ENCODE results near the gene SEC11A.
"Not testable (repeated sequence)": the region's sequence is repeated elsewhere in the genome, so short reads cannot be mapped to it uniquely, and the experiment has no call there.

SEC11A gene

GRCh38 chr15:84703808-84704207, 12.1 kb downstream of the SEC11A start:
- Histone ChIP-seq H3K36me3 (ENCODE audit: control insufficient read depth, insufficient read depth, low read length) (peaks cover 32% of the 10 kb centered on the region), H3K9me3 (ENCODE audit: control insufficient read depth, low read length) (no peaks in the 10 kb centered on the region), H3K4me1 (ENCODE audit: control insufficient read depth, insufficient read depth, low read length, poor library complexity, severe bottlenecking) (peaks cover 5% of the 10 kb centered on the region), H3K4me3 (ENCODE audit: extremely low read depth, insufficient read depth, low read length, poor library complexity, severe bottlenecking) (no peak overlapping the region), H3K27ac (ENCODE audit: low read depth, low read length, severe bottlenecking) (no peak overlapping the region)
- WGBS, 2 experiments (ENCODE audit: insufficient coverage in 2 of 2), result 94 to 96% methylated on average over 4 to 5 of the region's 5 CpGs

- H3K4me1 ChIP-seq (ENCODE audit: control insufficient read depth, insufficient read depth, low read length, poor library complexity, severe bottlenecking), result peaks cover 5% of the 10 kb centered on the region
- 94 to 100% methylated on average over 2 to 4 of the region's 4 CpGs for WGBS, 2 experiments (ENCODE audit: insufficient coverage in 2 of 2)
- peaks cover 31% of the 10 kb centered on the region for H3K36me3 ChIP-seq (ENCODE audit: control insufficient read depth, insufficient read depth, low read length)
- no peak overlapping the region for H3K4me3 ChIP-seq (ENCODE audit: extremely low read depth, insufficient read depth, low read length, poor library complexity, severe bottlenecking)
- no peak overlapping the region for H3K27ac ChIP-seq (ENCODE audit: low read depth, low read length, severe bottlenecking)
- no peaks in the 10 kb centered on the region for H3K9me3 ChIP-seq (ENCODE audit: control insufficient read depth, low read length)
Measured at GRCh38 chr15:84702961-84703482, 12.9 kb downstream of the SEC11A start.

GRCh38 chr15:84699538-84700191, 16.3 kb downstream of the SEC11A start:
- no peaks in the 10 kb centered on the region for H3K9me3 ChIP-seq (ENCODE audit: control insufficient read depth, low read length)
- peaks cover 23% of the 10 kb centered on the region for H3K36me3 ChIP-seq (ENCODE audit: control insufficient read depth, insufficient read depth, low read length)
- WGBS, 2 experiments (ENCODE audit: insufficient coverage in 2 of 2), result 93 to 94% methylated on average over 6 of the region's 8 CpGs
- H3K4me1 ChIP-seq (ENCODE audit: control insufficient read depth, insufficient read depth, low read length, poor library complexity, severe bottlenecking), result no peaks in the 10 kb centered on the region
- H3K27ac ChIP-seq (ENCODE audit: low read depth, low read length, severe bottlenecking), result no peak overlapping the region
- H3K4me3 ChIP-seq (ENCODE audit: extremely low read depth, insufficient read depth, low read length, poor library complexity, severe bottlenecking), result no peak overlapping the region

GRCh38 chr15:84697236-84697990, 18.5 kb downstream of the SEC11A start:
- H3K36me3 ChIP-seq (ENCODE audit: control insufficient read depth, insufficient read depth, low read length), result peaks cover 15% of the 10 kb centered on the region
- WGBS, 2 experiments (ENCODE audit: insufficient coverage in 2 of 2), result no CpG with 5 or more reads among the region's 1 CpG
- no peaks in the 10 kb centered on the region for H3K4me1 ChIP-seq (ENCODE audit: control insufficient read depth, insufficient read depth, low read length, poor library complexity, severe bottlenecking)
- H3K4me3 ChIP-seq (ENCODE audit: extremely low read depth, insufficient read depth, low read length, poor library complexity, severe bottlenecking), result no peak overlapping the region
- H3K27ac ChIP-seq (ENCODE audit: low read depth, low read length, severe bottlenecking), result no peak overlapping the region
- H3K9me3 ChIP-seq (ENCODE audit: control insufficient read depth, low read length), result no peaks in the 10 kb centered on the region

- H3K4me3 ChIP-seq (ENCODE audit: extremely low read depth, insufficient read depth, low read length, poor library complexity, severe bottlenecking), result no peak overlapping the region
- no peaks in the 10 kb centered on the region for H3K4me1 ChIP-seq (ENCODE audit: control insufficient read depth, insufficient read depth, low read length, poor library complexity, severe bottlenecking)
- H3K36me3 ChIP-seq (ENCODE audit: control insufficient read depth, insufficient read depth, low read length), result peaks cover 21% of the 10 kb centered on the region
- no peaks in the 10 kb centered on the region for H3K9me3 ChIP-seq (ENCODE audit: control insufficient read depth, low read length)
- H3K27ac ChIP-seq (ENCODE audit: low read depth, low read length, severe bottlenecking), result no peak overlapping the region
- no CpG with 5 or more reads among the region's 4 CpGs for WGBS, 2 experiments (ENCODE audit: insufficient coverage in 2 of 2)
Measured at GRCh38 chr15:84696757-84697156, 19.2 kb downstream of the SEC11A start.

- Histone ChIP-seq H3K4me3 (ENCODE audit: extremely low read depth, insufficient read depth, low read length, poor library complexity, severe bottlenecking) (no peak overlapping the region), H3K4me1 (ENCODE audit: control insufficient read depth, insufficient read depth, low read length, poor library complexity, severe bottlenecking) (no peaks in the 10 kb centered on the region), H3K36me3 (ENCODE audit: control insufficient read depth, insufficient read depth, low read length) (peaks cover 69% of the 10 kb centered on the region), H3K9me3 (ENCODE audit: control insufficient read depth, low read length) (no peaks in the 10 kb centered on the region), H3K27ac (ENCODE audit: low read depth, low read length, severe bottlenecking) (no peak overlapping the region)
- 100% methylated on average over 3 to 5 of the region's 8 CpGs for WGBS, 2 experiments (ENCODE audit: insufficient coverage in 2 of 2)
Measured at GRCh38 chr15:84690342-84690741, 25.6 kb downstream of the SEC11A start.

- no peaks in the 10 kb centered on the region for H3K4me1 ChIP-seq (ENCODE audit: control insufficient read depth, insufficient read depth, low read length, poor library complexity, severe bottlenecking)
- no peak overlapping the region for H3K27ac ChIP-seq (ENCODE audit: low read depth, low read length, severe bottlenecking)
- no peak overlapping the region for H3K4me3 ChIP-seq (ENCODE audit: extremely low read depth, insufficient read depth, low read length, poor library complexity, severe bottlenecking)
- no peaks in the 10 kb centered on the region for H3K9me3 ChIP-seq (ENCODE audit: control insufficient read depth, low read length)
- WGBS, 2 experiments (ENCODE audit: insufficient coverage in 2 of 2), result 92 to 100% methylated on average over 3 of the region's 4 CpGs
- H3K36me3 ChIP-seq (ENCODE audit: control insufficient read depth, insufficient read depth, low read length), result peaks cover 70% of the 10 kb centered on the region
Measured at GRCh38 chr15:84689858-84690257, 26.1 kb downstream of the SEC11A start.

GRCh38 chr15:84686446-84686845, 29.5 kb downstream of the SEC11A start:
- H3K4me3 ChIP-seq (ENCODE audit: extremely low read depth, insufficient read depth, low read length, poor library complexity, severe bottlenecking); H3K4me1 ChIP-seq (ENCODE audit: control insufficient read depth, insufficient read depth, low read length, poor library complexity, severe bottlenecking); H3K9me3 ChIP-seq (ENCODE audit: control insufficient read depth, low read length); H3K27ac ChIP-seq (ENCODE audit: low read depth, low read length, severe bottlenecking): not testable (repeated sequence)
- H3K36me3 ChIP-seq (ENCODE audit: control insufficient read depth, insufficient read depth, low read length), result peaks cover 87% of the 10 kb centered on the region
- 92 to 98% methylated on average over 6 to 7 of the region's 7 CpGs for WGBS, 2 experiments (ENCODE audit: insufficient coverage in 2 of 2)

GRCh38 chr15:84685304-84685703, 30.6 kb downstream of the SEC11A start:
- H3K4me1 ChIP-seq (ENCODE audit: control insufficient read depth, insufficient read depth, low read length, poor library complexity, severe bottlenecking), result no peaks in the 10 kb centered on the region
- no peak overlapping the region for H3K27ac ChIP-seq (ENCODE audit: low read depth, low read length, severe bottlenecking)
- 80 to 100% methylated on average over 1 to 2 of the region's 5 CpGs for WGBS, 2 experiments (ENCODE audit: insufficient coverage in 2 of 2)
- H3K4me3 ChIP-seq (ENCODE audit: extremely low read depth, insufficient read depth, low read length, poor library complexity, severe bottlenecking), result no peak overlapping the region
- peaks cover 86% of the 10 kb centered on the region for H3K36me3 ChIP-seq (ENCODE audit: control insufficient read depth, insufficient read depth, low read length)
- no peaks in the 10 kb centered on the region for H3K9me3 ChIP-seq (ENCODE audit: control insufficient read depth, low read length)

- no peak overlapping the region for H3K27ac ChIP-seq (ENCODE audit: low read depth, low read length, severe bottlenecking)
- no peak overlapping the region for H3K4me3 ChIP-seq (ENCODE audit: extremely low read depth, insufficient read depth, low read length, poor library complexity, severe bottlenecking)
- peaks cover 87% of the 10 kb centered on the region for H3K36me3 ChIP-seq (ENCODE audit: control insufficient read depth, insufficient read depth, low read length)
- WGBS, 2 experiments (ENCODE audit: insufficient coverage in 2 of 2), result 71% methylated on average over 1 of the region's 1 CpG; no CpG with 5 or more reads in 1 of the 2 experiments
- H3K9me3 ChIP-seq (ENCODE audit: control insufficient read depth, low read length), result no peaks in the 10 kb centered on the region
- H3K4me1 ChIP-seq (ENCODE audit: control insufficient read depth, insufficient read depth, low read length, poor library complexity, severe bottlenecking), result no peaks in the 10 kb centered on the region
Measured at GRCh38 chr15:84684092-84684491, 31.8 kb downstream of the SEC11A start.

GRCh38 chr15:84681831-84682230, 34.1 kb downstream of the SEC11A start:
- Histone ChIP-seq H3K36me3 (ENCODE audit: control insufficient read depth, insufficient read depth, low read length) (peaks cover 84% of the 10 kb centered on the region), H3K4me3 (ENCODE audit: extremely low read depth, insufficient read depth, low read length, poor library complexity, severe bottlenecking) (no peak overlapping the region), H3K4me1 (ENCODE audit: control insufficient read depth, insufficient read depth, low read length, poor library complexity, severe bottlenecking) (no peaks in the 10 kb centered on the region), H3K27ac (ENCODE audit: low read depth, low read length, severe bottlenecking) (no peak overlapping the region), H3K9me3 (ENCODE audit: control insufficient read depth, low read length) (no peaks in the 10 kb centered on the region)
- WGBS, 2 experiments (ENCODE audit: insufficient coverage in 2 of 2), result 96 to 100% methylated on average over 3 of the region's 3 CpGs
